Measurements from ENCODE around the gene BRPF3.

Gene BRPF3

DNA sequence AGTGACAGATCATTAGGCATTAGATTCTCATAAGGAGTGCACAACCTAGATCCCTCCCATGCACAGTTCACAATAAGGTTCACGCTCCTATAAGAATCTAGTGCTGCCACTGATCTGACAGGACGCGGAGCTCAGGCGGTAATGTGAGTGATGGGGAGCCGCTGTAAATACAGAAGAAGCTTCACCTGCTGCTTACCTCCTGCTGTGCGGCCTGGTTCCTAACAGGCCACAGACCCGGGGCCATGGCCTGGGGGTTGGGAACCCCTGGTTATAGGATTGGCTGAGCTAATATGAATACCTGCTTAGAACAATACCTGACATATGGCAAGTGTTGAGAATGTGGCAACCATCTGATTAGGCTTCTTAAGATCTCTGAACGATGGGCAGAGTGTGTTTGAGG, 75.7 kb downstream of the BRPF3 start:
- DNase-seq: no peak

DNA sequence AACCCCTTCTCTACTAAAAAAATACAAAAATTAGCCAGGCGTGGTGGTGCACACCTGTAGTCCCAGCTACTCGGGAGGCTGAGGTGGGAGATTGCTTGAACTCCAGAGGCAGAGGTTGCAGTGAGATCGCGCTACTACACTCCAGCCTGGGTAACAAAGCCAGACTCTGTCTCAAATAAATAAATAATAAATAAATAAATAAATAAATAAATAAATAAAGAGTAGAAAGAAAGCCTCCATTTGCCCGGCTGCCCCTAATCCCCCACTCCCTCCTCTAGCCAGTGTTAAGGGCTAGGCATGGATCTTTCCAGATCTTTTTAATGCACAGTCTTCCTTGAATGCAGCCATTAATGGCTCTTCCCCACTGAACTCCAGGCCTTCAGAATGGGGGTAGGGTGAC, 76.5 kb downstream of the BRPF3 start:
- no peak for DNase-seq

DNA sequence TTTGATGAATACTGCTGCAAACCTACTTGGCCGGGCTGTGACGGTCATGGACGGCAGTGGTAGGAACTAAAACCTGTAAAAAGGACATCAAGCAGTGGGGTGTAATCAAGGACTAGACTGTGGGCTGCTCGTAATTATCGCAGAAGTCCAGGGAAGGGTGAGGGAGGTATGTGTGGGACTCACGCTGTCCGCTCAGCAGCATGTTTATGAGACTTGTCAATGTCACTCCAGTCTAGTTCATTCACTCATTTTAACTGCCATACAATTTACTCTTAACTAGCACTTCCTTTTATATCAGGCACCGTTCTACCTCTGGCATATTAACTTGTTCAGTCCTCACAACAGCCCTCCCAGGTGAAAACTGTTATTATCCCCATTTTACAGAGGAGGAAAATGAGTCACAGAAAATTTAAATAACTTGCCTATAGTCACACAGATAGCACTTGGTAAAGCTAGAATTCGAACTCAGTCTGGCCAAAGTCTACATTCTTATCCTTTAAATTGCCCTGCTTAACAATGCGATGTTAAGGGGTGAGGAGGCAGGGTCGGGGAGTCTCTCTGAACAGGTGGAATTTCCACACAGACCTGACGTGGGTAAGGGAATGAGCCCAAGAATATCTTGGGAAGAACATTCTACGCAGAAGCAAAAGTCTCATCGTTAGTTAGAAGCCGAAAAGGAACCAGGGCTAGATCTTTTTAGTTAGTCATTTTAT, 77.4 kb downstream of the BRPF3 start:
- no peak for DNase-seq

DNA sequence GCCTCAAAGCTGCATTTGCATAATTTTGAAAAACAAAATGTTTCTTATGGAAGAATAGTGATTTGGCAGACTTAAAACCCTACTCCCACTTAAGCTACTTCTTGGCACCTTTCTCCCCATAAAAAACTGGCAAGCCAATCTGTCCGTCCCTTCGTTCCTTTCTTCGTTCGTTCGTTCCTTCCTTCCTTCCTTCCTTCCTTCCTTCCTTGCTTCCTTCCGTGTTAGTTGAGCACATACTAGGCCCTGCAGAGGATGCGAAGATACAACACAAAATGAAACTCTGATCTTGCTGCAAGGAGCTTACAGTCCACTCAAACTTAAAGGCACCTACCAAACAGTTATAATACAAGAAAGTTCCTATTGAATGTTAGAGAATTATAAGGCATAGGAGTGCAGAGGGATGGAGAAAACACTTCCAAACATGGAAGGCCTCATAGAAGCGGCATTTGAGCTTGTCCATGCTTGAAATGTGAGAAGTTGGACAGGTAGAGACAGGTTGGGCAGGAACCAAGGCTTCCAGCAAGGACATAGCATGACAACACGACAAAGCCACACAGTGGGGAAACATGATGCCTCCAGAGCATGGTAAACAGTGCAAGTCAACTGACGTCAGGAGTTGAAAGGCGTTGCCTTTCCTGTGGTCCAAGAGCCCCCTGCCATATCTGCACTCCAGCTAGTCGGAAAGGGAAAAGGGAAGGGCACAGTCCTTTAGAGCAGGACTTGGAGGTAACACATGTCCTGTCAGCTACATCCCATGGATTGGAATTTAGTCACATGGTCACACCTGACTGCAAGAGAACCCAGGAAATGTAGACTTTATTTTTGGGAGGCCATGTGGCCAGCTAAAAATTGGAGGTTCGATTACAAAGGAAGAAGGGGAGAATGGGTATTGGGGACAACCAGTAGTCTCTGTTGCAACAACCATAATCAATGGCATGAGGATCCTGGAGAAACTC, 80.3 kb downstream of the BRPF3 start:
- no peak for DNase-seq

DNA sequence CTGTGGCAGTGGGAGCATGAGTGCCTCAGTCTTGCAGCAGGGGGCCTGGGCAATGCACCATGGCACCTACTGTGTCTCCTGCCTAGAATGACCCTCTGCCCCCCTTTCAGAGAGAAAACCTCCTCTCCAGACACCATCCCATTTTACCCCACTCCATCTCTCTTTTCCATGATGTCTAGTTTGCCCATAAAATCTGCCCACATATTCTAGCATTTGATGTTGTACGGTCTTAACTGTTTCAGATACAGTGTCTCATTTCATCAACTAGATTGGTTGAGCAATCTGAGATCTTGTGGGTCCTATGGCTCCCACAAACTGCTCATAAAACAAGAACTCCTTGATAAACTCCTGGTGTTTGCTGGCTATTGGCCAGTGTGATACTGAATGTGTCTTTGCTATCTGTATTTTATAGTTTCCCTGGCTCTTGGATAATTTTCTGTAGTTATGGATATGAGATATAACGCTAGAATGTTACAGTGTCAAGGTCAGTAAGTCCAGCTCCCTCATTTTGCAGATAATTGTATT, 81.5 kb downstream of the BRPF3 start:
- DNase-seq: no peak

DNA sequence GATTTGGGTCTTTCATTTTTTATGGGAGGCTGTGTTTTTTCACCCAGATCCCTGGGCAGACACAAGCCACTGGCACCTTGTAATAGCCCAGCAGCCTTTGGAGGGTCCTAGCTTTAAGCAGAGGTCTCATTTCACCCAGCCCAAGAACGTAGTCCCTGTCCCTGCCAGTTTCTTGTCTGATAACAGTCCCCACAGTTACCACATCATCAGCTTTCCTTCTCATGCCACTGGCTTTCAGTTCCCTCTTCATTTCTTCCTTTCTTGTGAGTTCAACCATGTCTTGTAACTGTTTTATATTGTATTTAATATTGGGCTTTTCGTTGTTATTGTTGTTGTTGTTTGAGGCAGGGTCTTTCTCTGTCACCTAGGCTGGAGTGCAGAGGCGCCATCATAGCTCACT, 83.9 kb downstream of the BRPF3 start:
- DNase-seq: no peak

DNA sequence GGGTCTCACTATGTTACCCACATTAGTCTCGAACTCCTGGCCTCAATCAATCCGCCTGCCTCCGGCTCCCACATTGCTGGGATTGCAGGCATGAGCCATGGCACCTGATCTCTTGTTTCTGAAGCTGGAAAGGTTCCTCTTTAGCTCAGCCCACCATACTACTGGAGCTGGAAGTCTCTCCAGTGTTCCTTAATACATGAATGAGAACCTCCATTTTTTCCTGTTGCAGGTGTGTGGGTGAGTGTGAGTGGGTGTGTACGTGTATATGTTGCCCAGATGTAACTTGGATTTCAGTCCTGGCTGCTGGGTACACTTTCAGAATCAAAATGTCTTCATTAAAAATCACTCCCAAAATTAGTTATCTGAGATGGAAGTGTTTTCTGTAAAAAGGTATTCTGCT, 84.4 kb downstream of the BRPF3 start:
- no peak for DNase-seq
